Stimulated activated naive CD8-positive, alpha-beta T cell treated with anti-CD3 and anti-CD28 coated beads, Interleukin-15, Interleukin-2, amounts not matched to agents 100 ng/mL and 50 ng/mL, for 24 hours (primary cell): ENCODE results near the gene DCP1B.

Experiments
- H3K27ac Mint-ChIP-seq: one replicate; pipeline ENCODE4 v1.8.0; 2021; ENCODE audit warnings: mild to moderate bottlenecking, mixed read lengths
- H3K27me3 Mint-ChIP-seq: one replicate; pipeline ENCODE4 v1.8.0; 2021; ENCODE audit warnings: mixed read lengths
- H3K36me3 Mint-ChIP-seq: one replicate; pipeline ENCODE4 v1.8.0; 2021; ENCODE audit warnings: low read depth, mixed read lengths
- H3K4me1 Mint-ChIP-seq: one replicate; pipeline ENCODE4 v1.8.0; 2021; ENCODE audit warnings: low read depth, mixed read lengths
- H3K4me3 Mint-ChIP-seq: one replicate; pipeline ENCODE4 v1.8.0; 2021; ENCODE audit warnings: mild to moderate bottlenecking, mixed read lengths
- H3K9me3 Mint-ChIP-seq: one replicate; pipeline ENCODE4 v1.8.0; 2021; ENCODE audit warnings: mixed read lengths

DCP1B gene

GRCh38 chr12:2029851-2030250, 25.6 kb upstream of the DCP1B start:
- Mint-ChIP-seq H3K27ac (no peak overlapping the region), H3K27me3 (peaks cover 49% of the 10 kb centered on the region), H3K4me1 (peaks cover 3% of the 10 kb centered on the region), H3K4me3 (no peak overlapping the region), H3K36me3 (no peaks in the 10 kb centered on the region), H3K9me3 (no peaks in the 10 kb centered on the region)

GRCh38 chr12:2027351-2027750, 23.1 kb upstream of the DCP1B start:
- Mint-ChIP-seq H3K4me3 (no peak overlapping the region), H3K4me1 (no peaks in the 10 kb centered on the region), H3K27me3 (peaks cover 31% of the 10 kb centered on the region), H3K9me3 (no peaks in the 10 kb centered on the region), H3K27ac (no peak overlapping the region), H3K36me3 (no peaks in the 10 kb centered on the region)

GRCh38 chr12:2023365-2023764, 19.1 kb upstream of the DCP1B start:
- H3K27me3 Mint-ChIP-seq: peaks cover 16% of the 10 kb centered on the region
- no peak overlapping the region for H3K4me3 Mint-ChIP-seq
- no peak overlapping the region for H3K27ac Mint-ChIP-seq
- no peaks in the 10 kb centered on the region for H3K36me3 Mint-ChIP-seq
- no peaks in the 10 kb centered on the region for H3K4me1 Mint-ChIP-seq
- H3K9me3 Mint-ChIP-seq: no peaks in the 10 kb centered on the region

GRCh38 chr12:2020511-2020910, 16.3 kb upstream of the DCP1B start:
- H3K27ac Mint-ChIP-seq: no peak overlapping the region
- H3K27me3 Mint-ChIP-seq: peaks cover 23% of the 10 kb centered on the region
- no peak overlapping the region for H3K4me3 Mint-ChIP-seq
- H3K9me3 Mint-ChIP-seq: no peaks in the 10 kb centered on the region
- no peaks in the 10 kb centered on the region for H3K4me1 Mint-ChIP-seq
- no peaks in the 10 kb centered on the region for H3K36me3 Mint-ChIP-seq

- no peak overlapping the region for H3K4me3 Mint-ChIP-seq
- no peak overlapping the region for H3K27ac Mint-ChIP-seq
- no peaks in the 10 kb centered on the region for H3K4me1 Mint-ChIP-seq
- no peaks in the 10 kb centered on the region for H3K9me3 Mint-ChIP-seq
- no peaks in the 10 kb centered on the region for H3K36me3 Mint-ChIP-seq
- H3K27me3 Mint-ChIP-seq: peaks cover 23% of the 10 kb centered on the region
These were observed 14.9 kb upstream of the DCP1B start for GRCh38 chr12:2019126-2019525.

- no peak overlapping the region for H3K27ac Mint-ChIP-seq
- no peaks in the 10 kb centered on the region for H3K9me3 Mint-ChIP-seq
- peaks cover 23% of the 10 kb centered on the region for H3K27me3 Mint-ChIP-seq
- H3K36me3 Mint-ChIP-seq: no peaks in the 10 kb centered on the region
- H3K4me1 Mint-ChIP-seq: no peaks in the 10 kb centered on the region
- no peak overlapping the region for H3K4me3 Mint-ChIP-seq
These were observed 14.1 kb upstream of the DCP1B start for GRCh38 chr12:2018391-2018790.

- Mint-ChIP-seq H3K36me3 (no peaks in the 10 kb centered on the region), H3K27ac (no peak overlapping the region), H3K9me3 (no peaks in the 10 kb centered on the region), H3K4me3 (no peak overlapping the region), H3K4me1 (no peaks in the 10 kb centered on the region), H3K27me3 (peaks cover 23% of the 10 kb centered on the region)
These were observed 13.5 kb upstream of the DCP1B start for GRCh38 chr12:2017546-2018337.

- no peak overlapping the region for H3K27ac Mint-ChIP-seq
These were observed 12.7 kb upstream of the DCP1B start for GRCh38 chr12:2016862-2017545.

GRCh38 chr12:2014231-2014630, 10.0 kb upstream of the DCP1B start:
- no peak overlapping the region for H3K27ac Mint-ChIP-seq
- H3K36me3 Mint-ChIP-seq: no peaks in the 10 kb centered on the region
- H3K9me3 Mint-ChIP-seq: no peaks in the 10 kb centered on the region

More at GRCh38 chr12:2016862-2017545, 12.7 kb upstream of the DCP1B start:
- no peaks in the 10 kb centered on the region for H3K36me3 Mint-ChIP-seq
- H3K9me3 Mint-ChIP-seq: no peaks in the 10 kb centered on the region
- H3K4me3 Mint-ChIP-seq: no peak overlapping the region
- peaks cover 23% of the 10 kb centered on the region for H3K27me3 Mint-ChIP-seq
- no peaks in the 10 kb centered on the region for H3K4me1 Mint-ChIP-seq

GRCh38 chr12:2013527-2014223, 9.4 kb upstream of the DCP1B start:
- H3K4me1 Mint-ChIP-seq: no peaks in the 10 kb centered on the region
- no peak overlapping the region for H3K27ac Mint-ChIP-seq
- no peak overlapping the region for H3K4me3 Mint-ChIP-seq
- no peaks in the 10 kb centered on the region for H3K36me3 Mint-ChIP-seq
- no peaks in the 10 kb centered on the region for H3K9me3 Mint-ChIP-seq
- peaks cover 8% of the 10 kb centered on the region for H3K27me3 Mint-ChIP-seq

More at GRCh38 chr12:2014231-2014630, 10.0 kb upstream of the DCP1B start:
- Mint-ChIP-seq H3K4me3 (no peak overlapping the region), H3K4me1 (no peaks in the 10 kb centered on the region), H3K27me3 (peaks cover 13% of the 10 kb centered on the region)

- no peaks in the 10 kb centered on the region for H3K9me3 Mint-ChIP-seq
- H3K36me3 Mint-ChIP-seq: no peaks in the 10 kb centered on the region
- no peak overlapping the region for H3K27ac Mint-ChIP-seq
- peaks cover 4% of the 10 kb centered on the region for H3K27me3 Mint-ChIP-seq
- no peaks in the 10 kb centered on the region for H3K4me1 Mint-ChIP-seq
- H3K4me3 Mint-ChIP-seq: no peak overlapping the region
These were observed 8.8 kb upstream of the DCP1B start for GRCh38 chr12:2013086-2013485.

GRCh38 chr12:2011643-2012607, 7.7 kb upstream of the DCP1B start:
- H3K9me3 Mint-ChIP-seq: no peaks in the 10 kb centered on the region
- no peaks in the 10 kb centered on the region for H3K4me1 Mint-ChIP-seq
- no peaks in the 10 kb centered on the region for H3K36me3 Mint-ChIP-seq
- H3K27me3 Mint-ChIP-seq: no peaks in the 10 kb centered on the region
- H3K27ac Mint-ChIP-seq: no peak overlapping the region
- no peak overlapping the region for H3K4me3 Mint-ChIP-seq

- no peaks in the 10 kb centered on the region for H3K9me3 Mint-ChIP-seq
- H3K27ac Mint-ChIP-seq: no peak overlapping the region
- peaks cover under 1% of the 10 kb centered on the region for H3K4me1 Mint-ChIP-seq
- no peaks in the 10 kb centered on the region for H3K36me3 Mint-ChIP-seq
- no peak overlapping the region for H3K4me3 Mint-ChIP-seq
- H3K27me3 Mint-ChIP-seq: no peaks in the 10 kb centered on the region
These were observed 5.4 kb upstream of the DCP1B start for GRCh38 chr12:2009623-2010022.

GRCh38 chr12:2008677-2009076, 4.4 kb upstream of the DCP1B start:
- H3K36me3 Mint-ChIP-seq: no peaks in the 10 kb centered on the region
- H3K4me3 Mint-ChIP-seq: no peak overlapping the region

More at GRCh38 chr12:2008677-2009076, 4.4 kb upstream of the DCP1B start:
- Mint-ChIP-seq H3K4me1 (peaks cover 5% of the 10 kb centered on the region), H3K27me3 (no peaks in the 10 kb centered on the region), H3K9me3 (no peaks in the 10 kb centered on the region), H3K27ac (no peak overlapping the region)
